Caco-2 (cell line): ENCODE results near the gene FAM216A. TPM values are rescaled to one million over a fixed set of nuclear protein-coding genes. Genes with fewer than 3 reads are reported as not detected.

Experiments used
- BruUV-seq: library from RNA; stranded (reverse); fragments of 400-500 nt; replicated peaks from 2 replicates; lab custom pipeline; 2021; lab: Mats Ljungman, UMichigan
- CTCF ChIA-PET: fragments of 300-600 bp; sonication (Branson Sonifier 250); formaldehyde crosslinking; loops from one replicate; lab custom pipeline; 2022; ENCODE audit warnings: antibody characterized with exemption; lab: Charles Lee
- POLR2A ChIA-PET: fragments of 300-600 bp; sonication (Branson Sonifier 250); formaldehyde crosslinking; loops from one replicate; lab custom pipeline; 2022; ENCODE audit warnings: antibody characterized with exemption; lab: Charles Lee
- DNase-seq, 2 experiments: peaks; one replicate each; pipeline versions ENCODE4 v3.0.0 to v3.0.0-alpha.2; 2020 to 2022
- H3K27me3 ChIP-seq: replicated peaks from 2 replicates; pipeline ENCODE4 v1.6.0; 2011; ENCODE audit warnings: low read length; ENCODE audit not compliant: control insufficient read depth, insufficient read depth
- H3K36me3 ChIP-seq: 2 replicates; pipeline ENCODE4 v1.5.1; 2011; ENCODE audit warnings: low read length; ENCODE audit not compliant: control insufficient read depth, insufficient read depth
- H3K4me1 ChIP-seq: fragments of 250-450 bp; sonication (Bioruptor Pico); 2 replicates; pipeline ENCODE4 v1.5.1; 2020; ENCODE audit warnings: mild to moderate bottlenecking
- H3K4me3 ChIP-seq: 2 replicates; pipeline ENCODE4 v1.5.1; 2011; ENCODE audit warnings: low read depth, mild to moderate bottlenecking, control low read depth, low read length
- H3K9me3 ChIP-seq: fragments of 250-450 bp; sonication (Bioruptor Pico); 2 replicates; pipeline ENCODE4 v1.5.1; 2020; ENCODE audit warnings: mild to moderate bottlenecking, moderate library complexity
- H3K27ac Mint-ChIP-seq: one replicate; pipeline ENCODE4 v1.8.0; 2022; ENCODE audit warnings: mixed read lengths; ENCODE audit not compliant: unreplicated experiment
- H3K27me3 Mint-ChIP-seq: one replicate; pipeline ENCODE4 v1.8.0; 2022; ENCODE audit warnings: mixed read lengths; ENCODE audit not compliant: insufficient read depth, unreplicated experiment
- H3K36me3 Mint-ChIP-seq: one replicate; pipeline ENCODE4 v1.8.0; 2022; ENCODE audit warnings: mild to moderate bottlenecking, mixed read lengths; ENCODE audit not compliant: insufficient read depth, unreplicated experiment
- H3K4me1 Mint-ChIP-seq: one replicate; pipeline ENCODE4 v1.8.0; 2022; ENCODE audit warnings: low read depth, mixed read lengths; ENCODE audit not compliant: unreplicated experiment
- H3K4me3 Mint-ChIP-seq: one replicate; pipeline ENCODE4 v1.8.0; 2022; ENCODE audit warnings: mild to moderate bottlenecking, moderate library complexity, mixed read lengths; ENCODE audit not compliant: unreplicated experiment
- H3K9me3 Mint-ChIP-seq: one replicate; pipeline ENCODE4 v1.8.0; 2022; ENCODE audit warnings: mixed read lengths; ENCODE audit not compliant: unreplicated experiment
- intact Hi-C: fragments of 100-400 bp; cut with micrococcal nuclease; formaldehyde crosslinking; loops from one replicate; pipeline ENCODE4 v1.10.0; 2022; ENCODE audit not compliant: unreplicated experiment
- total RNA-seq: library from RNA; stranded (reverse); gene quantifications from 2 replicates; pipeline ENCODE4 v1.2.3, GENCODE V29; 2022
- TF ChIP-seq, protein P1 (sequence below), 2 experiments: fragments of 200-600 bp in 1 of 2; IDR thresholded peaks; 1 replicate in 1 of 2; 2 replicates in 1 of 2; pipeline versions ENCODE4 v1.5.1 to v1.8.0; 2011 to 2022; ENCODE audit warnings: antibody characterized with exemption in 1 of 2, control low read depth in 1 of 2, inconsistent platforms in 1 of 2, low read depth in 1 of 2, low read length in 1 of 2, mild to moderate bottlenecking in 1 of 2, moderate library complexity in 1 of 2; ENCODE audit not compliant: insufficient read depth in 1 of 2, severe bottlenecking in 1 of 2, unreplicated experiment in 1 of 2

Gene FAM216A
- total RNA-seq, 1 experiment from 2014 or later = 13.1 TPM

GRCh38 chr12:110431957-110432587 is 36.6 kb upstream of the FAM216A start:
- Histone ChIP-seq H3K9me3 (no peaks in the 10 kb centered on the region), H3K36me3 (no peaks in the 10 kb centered on the region), H3K4me1 (0 out of 2 replicates have a peak, but pooled peaks cover 3% of the 10 kb centered on the region), H3K4me3 (peak overlapping the region; percentile 43), H3K27me3 (no peaks in the 10 kb centered on the region)
- Mint-ChIP-seq H3K27ac (peak overlapping the region; percentile 94), H3K36me3 (peaks cover 41% of the 10 kb centered on the region), H3K27me3 (no peaks in the 10 kb centered on the region), H3K9me3 (no peaks in the 10 kb centered on the region), H3K4me3 (peak overlapping the region; percentile 91), H3K4me1 (no peaks in the 10 kb centered on the region)
- no peak for DNase-seq
- POLR2A ChIA-PET = interaction anchor here (0.5 to 1.0 kb wide), 5 partner anchors 10 to 73 kb away, joined by 3 to 6 read pairs (median 3); partner anchors contain the start of gene ARPC3
- CTCF ChIA-PET = interaction anchor here (0.6 to 1.8 kb wide), 20 partner anchors 9 to 913 kb away, joined by 3 to 19 read pairs (median 4); partner anchors contain the start of genes ARPC3, FAM216A and GPN3
- intact Hi-C loops = loop anchor here (1.0 kb wide), 2 partner anchors 29 to 77 kb away; partner anchors contain the start of gene ANAPC7
- TF ChIP-seq, protein P1, sequence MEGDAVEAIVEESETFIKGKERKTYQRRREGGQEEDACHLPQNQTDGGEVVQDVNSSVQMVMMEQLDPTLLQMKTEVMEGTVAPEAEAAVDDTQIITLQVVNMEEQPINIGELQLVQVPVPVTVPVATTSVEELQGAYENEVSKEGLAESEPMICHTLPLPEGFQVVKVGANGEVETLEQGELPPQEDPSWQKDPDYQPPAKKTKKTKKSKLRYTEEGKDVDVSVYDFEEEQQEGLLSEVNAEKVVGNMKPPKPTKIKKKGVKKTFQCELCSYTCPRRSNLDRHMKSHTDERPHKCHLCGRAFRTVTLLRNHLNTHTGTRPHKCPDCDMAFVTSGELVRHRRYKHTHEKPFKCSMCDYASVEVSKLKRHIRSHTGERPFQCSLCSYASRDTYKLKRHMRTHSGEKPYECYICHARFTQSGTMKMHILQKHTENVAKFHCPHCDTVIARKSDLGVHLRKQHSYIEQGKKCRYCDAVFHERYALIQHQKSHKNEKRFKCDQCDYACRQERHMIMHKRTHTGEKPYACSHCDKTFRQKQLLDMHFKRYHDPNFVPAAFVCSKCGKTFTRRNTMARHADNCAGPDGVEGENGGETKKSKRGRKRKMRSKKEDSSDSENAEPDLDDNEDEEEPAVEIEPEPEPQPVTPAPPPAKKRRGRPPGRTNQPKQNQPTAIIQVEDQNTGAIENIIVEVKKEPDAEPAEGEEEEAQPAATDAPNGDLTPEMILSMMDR (IDR thresholded peaks at IDR 0.05; ENCODE audit: insufficient read depth in 1 of 2, low read depth in 1 of 2, low read length in 1 of 2, severe bottlenecking in 1 of 2, unreplicated experiment in 1 of 2) = no peak
- no TSS peak for BruUV-seq

GRCh38 chr12:110436231-110436630 is 32.4 kb upstream of the FAM216A start:
- no peaks in the 10 kb centered on the region for H3K9me3 ChIP-seq
- intact Hi-C loops = no loop called here
- H3K27me3 Mint-ChIP-seq = no peaks in the 10 kb centered on the region
- DNase-seq = no peak
- no peaks in the 10 kb centered on the region for H3K36me3 ChIP-seq
- no peaks in the 10 kb centered on the region for H3K4me1 Mint-ChIP-seq
- TSS peak; percentile 5 for BruUV-seq
- CTCF ChIA-PET = no interaction called here
- no peaks in the 10 kb centered on the region for H3K27me3 ChIP-seq
- H3K36me3 Mint-ChIP-seq = peaks cover 75% of the 10 kb centered on the region
- no peak overlapping the region for H3K4me3 ChIP-seq
- TF ChIP-seq, protein P1 (IDR thresholded peaks at IDR 0.05; ENCODE audit: insufficient read depth in 1 of 2, low read depth in 1 of 2, low read length in 1 of 2, severe bottlenecking in 1 of 2, unreplicated experiment in 1 of 2) = no peak
- H3K9me3 Mint-ChIP-seq = no peaks in the 10 kb centered on the region
- H3K4me3 Mint-ChIP-seq = no peak overlapping the region
- POLR2A ChIA-PET = no interaction called here
- H3K4me1 ChIP-seq = no peaks in the 10 kb centered on the region
- no peak overlapping the region for H3K27ac Mint-ChIP-seq

DNA sequence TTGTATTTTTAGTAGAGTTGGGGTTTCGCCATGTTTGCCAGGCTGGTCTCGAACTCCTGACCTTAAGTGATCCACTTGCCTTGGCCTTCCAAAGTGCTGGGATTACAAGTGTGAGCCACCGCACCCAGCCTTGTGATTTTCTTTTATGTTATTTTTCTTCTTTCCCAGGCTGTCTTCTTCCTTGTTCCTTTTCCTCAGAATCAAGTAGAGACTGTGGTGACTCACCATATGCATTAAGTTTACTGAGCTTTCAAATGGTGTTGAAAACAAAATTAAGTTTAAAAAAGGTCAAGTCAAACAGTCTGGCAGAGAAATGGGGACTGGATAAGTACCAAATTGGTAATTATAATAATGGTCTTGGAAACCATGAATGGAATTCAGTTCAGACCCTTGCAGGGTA is 24.2 kb upstream of the FAM216A start:
- Mint-ChIP-seq H3K4me3 (no peak overlapping the region), H3K27me3 (no peaks in the 10 kb centered on the region), H3K4me1 (no peaks in the 10 kb centered on the region), H3K9me3 (no peaks in the 10 kb centered on the region), H3K36me3 (peaks cover 90% of the 10 kb centered on the region), H3K27ac (no peak overlapping the region)
- ChIA-PET POLR2A (no interaction called here), CTCF (no interaction called here)
- intact Hi-C loops = no loop called here
- Histone ChIP-seq H3K9me3 (no peaks in the 10 kb centered on the region), H3K27me3 (no peaks in the 10 kb centered on the region), H3K36me3 (no peaks in the 10 kb centered on the region; the same call in none of the 2 replicates), H3K4me3 (no peak overlapping the region), H3K4me1 (peaks cover 5% of the 10 kb centered on the region)
- no TSS peak for BruUV-seq
- TF ChIP-seq, protein P1 (IDR thresholded peaks at IDR 0.05; ENCODE audit: insufficient read depth in 1 of 2, low read depth in 1 of 2, low read length in 1 of 2, severe bottlenecking in 1 of 2, unreplicated experiment in 1 of 2) = no peak
- no peak for DNase-seq
